ENCODE data around the gene TRAF1. TPM values are rescaled to one million over a fixed set of nuclear protein-coding genes. Genes with fewer than 3 reads are reported as not detected.

The TRAF1 gene
- total RNA-seq, 1 donor = 2.2 TPM

- no peak for DNase-seq (ENCODE audit: low read depth in 2 of 3, low spot score in 2 of 3)
These were observed 14.6 kb upstream of the TRAF1 start for GRCh38 chr9:120941046-120941770.

GRCh38 chr9:120940573-120940972 is 14.0 kb upstream of the TRAF1 start:
- DNase-seq (ENCODE audit: low read depth in 2 of 3, low spot score in 2 of 3) = no peak

GRCh38 chr9:120938851-120939250 is 12.3 kb upstream of the TRAF1 start:
- DNase-seq (ENCODE audit: low read depth in 2 of 3, low spot score in 2 of 3) = no peak

GRCh38 chr9:120937596-120937995 is 11.0 kb upstream of the TRAF1 start:
- DNase-seq (ENCODE audit: low read depth in 2 of 3, low spot score in 2 of 3) = no peak

GRCh38 chr9:120937127-120937526 is 10.5 kb upstream of the TRAF1 start:
- DNase-seq (ENCODE audit: low read depth in 2 of 3, low spot score in 2 of 3) = no peak

- no peak for DNase-seq (ENCODE audit: low read depth in 2 of 3, low spot score in 2 of 3)
These were observed 10.1 kb upstream of the TRAF1 start for GRCh38 chr9:120936764-120937122.

- peak; percentile 63 to 81 (median 81) for DNase-seq (ENCODE audit: low read depth in 2 of 3, low spot score in 2 of 3)
These were observed 9.6 kb upstream of the TRAF1 start for GRCh38 chr9:120936011-120936763.

GRCh38 chr9:120935383-120935857 is 8.8 kb upstream of the TRAF1 start:
- DNase-seq (ENCODE audit: low read depth in 2 of 3, low spot score in 2 of 3) = peak in 2 of 3 donors; percentile 89 to 94

GRCh38 chr9:120934281-120934680 is 7.7 kb upstream of the TRAF1 start:
- peak in 1 of 3 donors; percentile 23 for DNase-seq (ENCODE audit: low read depth in 2 of 3, low spot score in 2 of 3)

- no peak for DNase-seq (ENCODE audit: low read depth in 2 of 3, low spot score in 2 of 3)
These were observed 6.9 kb upstream of the TRAF1 start for GRCh38 chr9:120933310-120934055.

- no peak for DNase-seq (ENCODE audit: low read depth in 2 of 3, low spot score in 2 of 3)
These were observed 5.7 kb upstream of the TRAF1 start for GRCh38 chr9:120932086-120932823.

GRCh38 chr9:120931231-120932085 is 4.9 kb upstream of the TRAF1 start:
- peak; percentile 47 to 95 (median 89) for DNase-seq (ENCODE audit: low read depth in 2 of 3, low spot score in 2 of 3)

GRCh38 chr9:120929229-120929791 is 2.7 kb upstream of the TRAF1 start:
- DNase-seq (ENCODE audit: low read depth in 2 of 3, low spot score in 2 of 3) = no peak

- peak; percentile 50 to 71 (median 58) for DNase-seq (ENCODE audit: low read depth in 2 of 3, low spot score in 2 of 3)
These were observed 2.1 kb upstream of the TRAF1 start for GRCh38 chr9:120928483-120929228.

GRCh38 chr9:120928015-120928482 is 1.5 kb upstream of the TRAF1 start:
- DNase-seq (ENCODE audit: low read depth in 2 of 3, low spot score in 2 of 3) = no peak

GRCh38 chr9:120927269-120928014 is 846 bp upstream of the TRAF1 start:
- no peak for DNase-seq (ENCODE audit: low read depth in 2 of 3, low spot score in 2 of 3)

- peak; percentile 53 to 72 (median 58) for DNase-seq (ENCODE audit: low read depth in 2 of 3, low spot score in 2 of 3)
These were observed 830 bp downstream of the TRAF1 start for GRCh38 chr9:120925535-120926396.
